ENCODE results near the gene ESPNL.

Gene ESPNL

GRCh38 chr2:238098901-238099713 is 1.0 kb upstream of the ESPNL start:
- DNase-seq (ENCODE audit: low read depth in 2 of 2) = no peak

- no peak for DNase-seq (ENCODE audit: low read depth in 2 of 2)
Measured at GRCh38 chr2:238099714-238100048, 459 bp upstream of the ESPNL start.

- DNase-seq (ENCODE audit: low read depth in 2 of 2) = no peak
Measured at GRCh38 chr2:238100821-238101771, 956 bp downstream of the ESPNL start.

- no peak for DNase-seq (ENCODE audit: low read depth in 2 of 2)
Measured at GRCh38 chr2:238101891-238102841, 2.0 kb downstream of the ESPNL start.

- no peak for DNase-seq (ENCODE audit: low read depth in 2 of 2)
Measured at GRCh38 chr2:238102865-238103264, 2.7 kb downstream of the ESPNL start.

- no peak for DNase-seq (ENCODE audit: low read depth in 2 of 2)
Measured at GRCh38 chr2:238103465-238104225, 3.5 kb downstream of the ESPNL start.

- DNase-seq (ENCODE audit: low read depth in 2 of 2) = no peak
Measured at GRCh38 chr2:238104226-238104690, 4.1 kb downstream of the ESPNL start.

GRCh38 chr2:238104691-238105371 is 4.7 kb downstream of the ESPNL start:
- DNase-seq (ENCODE audit: low read depth in 2 of 2) = no peak

GRCh38 chr2:238105506-238106338 is 5.6 kb downstream of the ESPNL start:
- DNase-seq (ENCODE audit: low read depth in 2 of 2) = no peak

- DNase-seq (ENCODE audit: low read depth in 2 of 2) = no peak
Measured at GRCh38 chr2:238106339-238106697, 6.2 kb downstream of the ESPNL start.

GRCh38 chr2:238106698-238107524 is 6.8 kb downstream of the ESPNL start:
- DNase-seq (ENCODE audit: low read depth in 2 of 2) = no peak

- DNase-seq (ENCODE audit: low read depth in 2 of 2) = no peak
Measured at GRCh38 chr2:238107525-238108422, 7.6 kb downstream of the ESPNL start.

GRCh38 chr2:238108423-238109183 is 8.5 kb downstream of the ESPNL start:
- DNase-seq (ENCODE audit: low read depth in 2 of 2) = no peak

- DNase-seq (ENCODE audit: low read depth in 2 of 2) = no peak
Measured at GRCh38 chr2:238113611-238114010, 13.5 kb downstream of the ESPNL start.

- no peak for DNase-seq (ENCODE audit: low read depth in 2 of 2)
Measured at GRCh38 chr2:238114331-238114841, 14.2 kb downstream of the ESPNL start.

- no peak for DNase-seq (ENCODE audit: low read depth in 2 of 2)
Measured at GRCh38 chr2:238114851-238115660, 14.9 kb downstream of the ESPNL start.
